PFSK-1 (cell line): ENCODE measurements around the gene RPL29.

ENCODE experiments used
- FOXP2 ChIP-seq: optimal IDR thresholded peaks from 2 replicates; pipeline ENCODE3; 2011; ENCODE audit warnings: borderline replicate concordance, control low read depth, inconsistent platforms; ENCODE audit not compliant: insufficient read depth; ENCODE audit errors: extremely low read length, extremely low read depth
- POLR2AphosphoS5 ChIP-seq: IDR thresholded peaks from 2 replicates; pipeline ENCODE4 v1.6.1; 2012; ENCODE audit warnings: low read depth, mild to moderate bottlenecking, control low read depth, low read length, moderate library complexity
- SIN3A ChIP-seq: IDR thresholded peaks from 2 replicates; pipeline ENCODE4 v1.6.1; 2012; ENCODE audit warnings: mild to moderate bottlenecking, low read length, moderate library complexity, borderline replicate concordance; ENCODE audit not compliant: insufficient read depth
- TAF1 ChIP-seq: IDR thresholded peaks from 2 replicates; pipeline ENCODE4 v1.6.1; 2012; ENCODE audit warnings: low read length, control low read depth, borderline replicate concordance; ENCODE audit not compliant: insufficient read depth
- TF ChIP-seq, protein P1 (sequence below), 2 experiments: IDR thresholded peaks; 2 replicates each; pipeline versions ENCODE4 v1.6.1 to v1.8.0; 2011 to 2012; ENCODE audit warnings: low read depth in 2 of 2, low read length in 2 of 2, control low read depth in 1 of 2, inconsistent platforms in 1 of 2, mild to moderate bottlenecking in 1 of 2, moderate library complexity in 1 of 2; ENCODE audit not compliant: insufficient read depth in 1 of 2

DNA sequence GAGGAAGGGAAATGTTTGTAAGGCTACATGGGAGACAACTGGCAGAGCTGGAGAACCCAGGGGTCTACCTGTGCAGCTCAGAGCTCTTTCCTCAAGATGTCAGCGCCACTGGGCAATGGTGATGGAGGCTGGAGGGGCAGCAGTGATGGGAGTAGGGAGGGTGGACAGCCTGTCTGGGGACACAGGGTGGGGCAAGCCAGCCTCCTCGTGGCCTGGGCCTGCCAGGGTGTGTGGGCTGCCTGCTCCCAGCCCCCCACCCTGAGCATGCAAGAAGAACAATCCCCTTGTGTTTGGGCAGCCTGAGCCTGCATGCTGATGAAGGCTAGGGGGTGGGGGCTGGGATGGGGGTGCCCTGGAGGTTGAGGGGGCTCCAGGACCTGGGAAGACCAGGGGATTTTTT lies 29.7 kb downstream of the RPL29 start:
- TF ChIP-seq, protein P1, sequence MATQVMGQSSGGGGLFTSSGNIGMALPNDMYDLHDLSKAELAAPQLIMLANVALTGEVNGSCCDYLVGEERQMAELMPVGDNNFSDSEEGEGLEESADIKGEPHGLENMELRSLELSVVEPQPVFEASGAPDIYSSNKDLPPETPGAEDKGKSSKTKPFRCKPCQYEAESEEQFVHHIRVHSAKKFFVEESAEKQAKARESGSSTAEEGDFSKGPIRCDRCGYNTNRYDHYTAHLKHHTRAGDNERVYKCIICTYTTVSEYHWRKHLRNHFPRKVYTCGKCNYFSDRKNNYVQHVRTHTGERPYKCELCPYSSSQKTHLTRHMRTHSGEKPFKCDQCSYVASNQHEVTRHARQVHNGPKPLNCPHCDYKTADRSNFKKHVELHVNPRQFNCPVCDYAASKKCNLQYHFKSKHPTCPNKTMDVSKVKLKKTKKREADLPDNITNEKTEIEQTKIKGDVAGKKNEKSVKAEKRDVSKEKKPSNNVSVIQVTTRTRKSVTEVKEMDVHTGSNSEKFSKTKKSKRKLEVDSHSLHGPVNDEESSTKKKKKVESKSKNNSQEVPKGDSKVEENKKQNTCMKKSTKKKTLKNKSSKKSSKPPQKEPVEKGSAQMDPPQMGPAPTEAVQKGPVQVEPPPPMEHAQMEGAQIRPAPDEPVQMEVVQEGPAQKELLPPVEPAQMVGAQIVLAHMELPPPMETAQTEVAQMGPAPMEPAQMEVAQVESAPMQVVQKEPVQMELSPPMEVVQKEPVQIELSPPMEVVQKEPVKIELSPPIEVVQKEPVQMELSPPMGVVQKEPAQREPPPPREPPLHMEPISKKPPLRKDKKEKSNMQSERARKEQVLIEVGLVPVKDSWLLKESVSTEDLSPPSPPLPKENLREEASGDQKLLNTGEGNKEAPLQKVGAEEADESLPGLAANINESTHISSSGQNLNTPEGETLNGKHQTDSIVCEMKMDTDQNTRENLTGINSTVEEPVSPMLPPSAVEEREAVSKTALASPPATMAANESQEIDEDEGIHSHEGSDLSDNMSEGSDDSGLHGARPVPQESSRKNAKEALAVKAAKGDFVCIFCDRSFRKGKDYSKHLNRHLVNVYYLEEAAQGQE (IDR thresholded peaks at IDR 0.05; ENCODE audit: insufficient read depth in 1 of 2, low read depth in 2 of 2, low read length in 2 of 2), result no peak
- TF ChIP-seq POLR2AphosphoS5, result no peak
- TF ChIP-seq TAF1, result no peak
- no peak for TF ChIP-seq SIN3A
- TF ChIP-seq FOXP2, result no peak
